Tibial nerve (tissue), 4 donors: Measurements from ENCODE around the gene LHFPL3.

Experiments
- EP300 ChIP-seq, 2 donors: sonication (generic); formaldehyde crosslinking; IDR thresholded peaks; one replicate each; pipeline ENCODE4 v1.6.1; 2017; ENCODE audit warnings: antibody characterized with exemption in 2 of 2, mild to moderate bottlenecking in 1 of 2
- TF ChIP-seq, protein P1 (sequence below), 5 experiments: fragments of 200-600 bp in 3 of 5; fragments of 450-650 bp in 2 of 5; sonication (generic) in 3 of 5; IDR thresholded peaks; one replicate each; pipeline ENCODE4 v1.5.1; 2016 to 2019; ENCODE audit warnings: antibody characterized with exemption in 5 of 5, mild to moderate bottlenecking in 3 of 5, moderate library complexity in 2 of 5

DNA sequence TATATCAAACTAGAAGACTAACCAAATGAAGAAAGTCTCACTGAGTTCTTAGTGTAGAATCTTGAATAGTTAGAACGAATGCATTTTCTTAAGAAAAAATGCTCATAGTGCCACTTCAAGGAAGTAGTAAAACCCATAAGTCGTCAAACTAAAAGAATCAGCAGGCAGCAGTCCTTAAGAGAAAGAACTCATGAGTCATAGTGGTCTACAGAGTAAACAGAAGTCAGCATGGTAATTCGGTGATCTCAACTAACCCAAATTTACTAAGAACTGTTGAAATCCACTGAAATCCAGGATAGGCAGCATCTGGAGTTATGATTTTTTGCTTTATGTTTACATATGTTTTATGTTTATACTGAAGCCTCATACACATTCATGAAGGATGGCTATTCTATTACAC is 256.2 kb downstream of the LHFPL3 start:
- TF ChIP-seq, protein P1, sequence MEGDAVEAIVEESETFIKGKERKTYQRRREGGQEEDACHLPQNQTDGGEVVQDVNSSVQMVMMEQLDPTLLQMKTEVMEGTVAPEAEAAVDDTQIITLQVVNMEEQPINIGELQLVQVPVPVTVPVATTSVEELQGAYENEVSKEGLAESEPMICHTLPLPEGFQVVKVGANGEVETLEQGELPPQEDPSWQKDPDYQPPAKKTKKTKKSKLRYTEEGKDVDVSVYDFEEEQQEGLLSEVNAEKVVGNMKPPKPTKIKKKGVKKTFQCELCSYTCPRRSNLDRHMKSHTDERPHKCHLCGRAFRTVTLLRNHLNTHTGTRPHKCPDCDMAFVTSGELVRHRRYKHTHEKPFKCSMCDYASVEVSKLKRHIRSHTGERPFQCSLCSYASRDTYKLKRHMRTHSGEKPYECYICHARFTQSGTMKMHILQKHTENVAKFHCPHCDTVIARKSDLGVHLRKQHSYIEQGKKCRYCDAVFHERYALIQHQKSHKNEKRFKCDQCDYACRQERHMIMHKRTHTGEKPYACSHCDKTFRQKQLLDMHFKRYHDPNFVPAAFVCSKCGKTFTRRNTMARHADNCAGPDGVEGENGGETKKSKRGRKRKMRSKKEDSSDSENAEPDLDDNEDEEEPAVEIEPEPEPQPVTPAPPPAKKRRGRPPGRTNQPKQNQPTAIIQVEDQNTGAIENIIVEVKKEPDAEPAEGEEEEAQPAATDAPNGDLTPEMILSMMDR (IDR thresholded peaks at IDR 0.05), result no peak
- TF ChIP-seq EP300 (IDR thresholded peaks at IDR 0.05), result no peak
